NCI-H82 treated with DMSO at 0.1 percent for 48 hours (cell line): Measurements from ENCODE around the gene CDC37L1.
"Not testable (repeated sequence)": the region's sequence is repeated elsewhere in the genome, so short reads cannot be mapped to it uniquely, and the experiment has no call there.

Experiments
- DNase-seq: peaks from one replicate; lab custom pipeline; 2025; ENCODE audit not compliant: unreplicated experiment; lab: John Stamatoyannopoulos, UW

Gene CDC37L1

GRCh38 chr9:4750023-4750673 lies 70.8 kb downstream of the CDC37L1 start:
- DNase-seq = peak; percentile 2

GRCh38 chr9:4754530-4754929 lies 75.2 kb downstream of the CDC37L1 start:
- not testable (repeated sequence) for DNase-seq

- DNase-seq = no peak
These were observed 75.7 kb downstream of the CDC37L1 start for GRCh38 chr9:4755026-4755609.

- DNase-seq = no peak
These were observed 77.1 kb downstream of the CDC37L1 start for GRCh38 chr9:4756420-4756819.
